ENCODE measurements around the gene CATSPERE. TPM values are rescaled to one million over a fixed set of nuclear protein-coding genes. Genes with fewer than 3 reads are reported as not detected.

The CATSPERE gene
- total RNA-seq, 2 experiments from 2014 or later = 0.17 TPM

Other genes with a start within 250 kb of the CATSPERE start
- 10 to 100 TPM; 45.9 to 47.3 TPM for gene ADSS2, start 9.4 kb upstream of the CATSPERE start, total RNA-seq
- gene DESI2, start 191.9 kb downstream of the CATSPERE start, total RNA-seq = 10 to 100 TPM; 31.7 to 32.5 TPM